IPS-15b (cell line): ENCODE data around the gene OSBP2.

Experiments used
- H3K27me3 ChIP-seq: one replicate; pipeline ENCODE4 v1.6.1; 2013; ENCODE audit warnings: low read length; ENCODE audit not compliant: control insufficient read depth, insufficient read depth
- H3K36me3 ChIP-seq: one replicate; pipeline ENCODE4 v1.6.1; 2013; ENCODE audit warnings: low read length; ENCODE audit not compliant: control insufficient read depth, insufficient read depth
- H3K4me1 ChIP-seq: one replicate; pipeline ENCODE4 v1.6.1; 2013; ENCODE audit warnings: mild to moderate bottlenecking, low read length; ENCODE audit not compliant: control insufficient read depth, insufficient read depth
- H3K4me3 ChIP-seq: one replicate; pipeline ENCODE4 v1.5.1; 2013; ENCODE audit warnings: low read depth, low read length
- H3K9ac ChIP-seq: one replicate; pipeline ENCODE4 v1.6.1; 2013; ENCODE audit warnings: low read depth, mild to moderate bottlenecking, low read length
- H3K9me3 ChIP-seq: one replicate; pipeline ENCODE4 v1.6.1; 2013; ENCODE audit warnings: mild to moderate bottlenecking, low read length; ENCODE audit not compliant: control insufficient read depth, insufficient read depth

OSBP2 gene

GRCh38 chr22:30893434-30894370 is 199.0 kb downstream of the OSBP2 start:
- no peak overlapping the region for H3K9ac ChIP-seq
- H3K36me3 ChIP-seq: peaks cover 15% of the 10 kb centered on the region
- H3K4me1 ChIP-seq: no peaks in the 10 kb centered on the region
- no peaks in the 10 kb centered on the region for H3K27me3 ChIP-seq
- H3K4me3 ChIP-seq: no peak overlapping the region
- no peaks in the 10 kb centered on the region for H3K9me3 ChIP-seq

GRCh38 chr22:30894371-30894740 is 199.7 kb downstream of the OSBP2 start:
- Histone ChIP-seq H3K4me3 (no peak overlapping the region), H3K36me3 (peaks cover 10% of the 10 kb centered on the region), H3K9ac (no peak overlapping the region), H3K27me3 (no peaks in the 10 kb centered on the region), H3K9me3 (no peaks in the 10 kb centered on the region), H3K4me1 (no peaks in the 10 kb centered on the region)

- Histone ChIP-seq H3K9me3 (no peaks in the 10 kb centered on the region), H3K4me3 (no peak overlapping the region), H3K9ac (no peak overlapping the region), H3K4me1 (no peaks in the 10 kb centered on the region), H3K36me3 (peaks cover 7% of the 10 kb centered on the region), H3K27me3 (no peaks in the 10 kb centered on the region)
These were observed 208.1 kb downstream of the OSBP2 start for GRCh38 chr22:30902496-30903357.

GRCh38 chr22:30903876-30904460 is 209.3 kb downstream of the OSBP2 start:
- Histone ChIP-seq H3K36me3 (peaks cover 9% of the 10 kb centered on the region), H3K4me3 (no peak overlapping the region), H3K27me3 (no peaks in the 10 kb centered on the region), H3K9me3 (no peaks in the 10 kb centered on the region), H3K4me1 (no peaks in the 10 kb centered on the region), H3K9ac (no peak overlapping the region)

DNA sequence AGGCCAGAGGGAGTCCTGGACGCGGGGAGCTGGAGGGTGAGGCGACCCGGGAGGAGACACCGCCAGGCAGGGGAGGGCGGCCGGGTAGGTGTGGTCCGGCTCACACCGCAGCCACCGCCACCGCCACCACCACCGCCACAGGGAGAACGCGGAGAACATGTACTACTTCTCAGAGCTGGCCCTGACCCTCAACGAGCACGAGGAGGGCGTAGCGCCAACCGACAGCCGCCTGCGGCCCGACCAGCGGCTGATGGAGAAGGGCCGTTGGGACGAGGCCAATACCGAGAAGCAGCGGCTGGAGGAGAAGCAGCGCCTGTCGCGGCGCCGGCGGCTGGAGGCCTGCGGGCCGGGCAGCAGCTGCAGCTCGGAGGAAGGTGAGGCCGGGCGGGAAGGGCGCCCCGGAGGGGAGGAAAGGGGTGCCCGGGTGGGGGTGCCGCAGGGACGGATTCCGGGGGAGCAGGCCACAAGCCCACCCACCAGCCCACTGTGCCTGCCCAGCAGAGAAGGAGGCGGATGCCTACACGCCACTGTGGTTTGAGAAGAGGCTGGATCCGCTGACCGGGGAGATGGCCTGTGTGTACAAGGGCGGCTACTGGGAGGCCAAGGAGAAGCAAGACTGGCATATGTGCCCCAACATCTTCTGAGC is 211.1 kb downstream of the OSBP2 start:
- H3K4me1 ChIP-seq: no peaks in the 10 kb centered on the region
- H3K9me3 ChIP-seq: no peaks in the 10 kb centered on the region
- H3K27me3 ChIP-seq: no peaks in the 10 kb centered on the region
- no peak overlapping the region for H3K9ac ChIP-seq
- H3K36me3 ChIP-seq: peaks cover 9% of the 10 kb centered on the region
- no peak overlapping the region for H3K4me3 ChIP-seq

- Histone ChIP-seq H3K27me3 (no peaks in the 10 kb centered on the region), H3K4me1 (no peaks in the 10 kb centered on the region), H3K36me3 (peaks cover 9% of the 10 kb centered on the region), H3K9me3 (no peaks in the 10 kb centered on the region), H3K9ac (no peak overlapping the region), H3K4me3 (no peak overlapping the region)
These were observed 211.7 kb downstream of the OSBP2 start for GRCh38 chr22:30906411-30906810.

DNA sequence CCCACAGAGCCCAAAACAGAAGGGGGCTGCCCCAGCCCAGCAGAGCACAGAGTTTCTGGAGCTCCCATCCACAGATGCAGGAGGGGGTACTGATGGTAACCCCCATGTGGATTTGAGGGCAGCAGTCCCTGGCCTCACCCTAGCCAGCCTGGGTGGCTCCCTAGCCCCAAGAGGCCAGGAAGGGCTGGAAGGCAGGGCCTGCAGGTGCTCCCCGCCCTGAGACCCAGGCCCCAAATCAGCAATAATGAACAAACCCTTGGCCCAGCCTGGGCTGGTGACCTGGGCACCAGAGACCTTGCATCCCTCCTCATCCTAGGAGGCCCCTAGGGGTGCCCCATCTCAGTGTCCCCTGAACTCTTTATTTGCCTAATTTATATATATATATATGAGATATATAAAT is 212.3 kb downstream of the OSBP2 start:
- H3K27me3 ChIP-seq: no peaks in the 10 kb centered on the region
- H3K36me3 ChIP-seq: peaks cover 9% of the 10 kb centered on the region
- H3K9ac ChIP-seq: no peak overlapping the region
- H3K4me3 ChIP-seq: no peak overlapping the region
- no peaks in the 10 kb centered on the region for H3K4me1 ChIP-seq
- H3K9me3 ChIP-seq: no peaks in the 10 kb centered on the region

DNA sequence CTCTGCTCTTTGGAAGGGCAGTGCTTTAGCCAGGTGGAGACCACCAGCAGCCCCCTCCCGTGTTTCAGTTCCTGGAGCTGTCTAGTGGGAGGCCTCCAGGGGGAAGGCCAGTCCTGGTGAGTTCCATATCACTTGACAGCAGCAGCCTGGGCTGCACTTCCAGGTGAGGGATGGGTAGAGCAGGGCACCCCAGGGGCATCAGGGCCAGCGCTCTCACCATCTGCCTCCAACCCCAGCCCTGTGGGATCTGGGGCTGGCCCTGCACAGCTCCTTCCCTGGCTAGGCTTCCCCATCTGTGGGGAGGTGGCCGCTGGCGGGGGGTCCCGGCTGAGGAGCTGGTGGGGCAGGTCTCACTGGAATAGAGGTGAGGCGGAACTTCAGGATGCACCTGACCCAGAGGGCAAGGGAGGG is 213.4 kb downstream of the OSBP2 start:
- H3K4me3 ChIP-seq: no peak overlapping the region
- no peaks in the 10 kb centered on the region for H3K27me3 ChIP-seq
- peaks cover 9% of the 10 kb centered on the region for H3K36me3 ChIP-seq
- H3K9me3 ChIP-seq: no peaks in the 10 kb centered on the region
- no peak overlapping the region for H3K9ac ChIP-seq
- H3K4me1 ChIP-seq: no peaks in the 10 kb centered on the region

DNA sequence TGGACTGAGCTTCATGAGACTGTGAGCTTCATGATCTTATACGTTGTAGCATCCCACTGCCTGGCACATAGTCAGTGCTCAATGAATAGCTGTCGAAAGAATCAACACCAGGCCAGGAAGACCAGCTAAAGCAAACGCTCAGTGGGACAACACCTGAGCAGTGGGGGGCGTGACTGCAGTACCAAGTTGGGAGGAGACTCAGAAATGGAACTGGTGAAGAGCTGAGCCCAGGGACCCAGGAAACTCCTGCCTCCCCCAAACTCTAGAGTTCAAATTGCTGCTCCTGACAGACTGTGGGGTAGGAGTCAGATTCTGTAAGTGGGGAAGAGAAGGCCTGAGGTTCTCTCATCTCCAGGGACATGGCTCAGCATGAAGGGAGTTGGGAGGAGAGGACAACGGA is 214.6 kb downstream of the OSBP2 start:
- H3K9ac ChIP-seq: no peak overlapping the region
- no peaks in the 10 kb centered on the region for H3K27me3 ChIP-seq
- peaks cover 3% of the 10 kb centered on the region for H3K36me3 ChIP-seq
- no peaks in the 10 kb centered on the region for H3K9me3 ChIP-seq
- no peaks in the 10 kb centered on the region for H3K4me1 ChIP-seq
- H3K4me3 ChIP-seq: no peak overlapping the region

DNA sequence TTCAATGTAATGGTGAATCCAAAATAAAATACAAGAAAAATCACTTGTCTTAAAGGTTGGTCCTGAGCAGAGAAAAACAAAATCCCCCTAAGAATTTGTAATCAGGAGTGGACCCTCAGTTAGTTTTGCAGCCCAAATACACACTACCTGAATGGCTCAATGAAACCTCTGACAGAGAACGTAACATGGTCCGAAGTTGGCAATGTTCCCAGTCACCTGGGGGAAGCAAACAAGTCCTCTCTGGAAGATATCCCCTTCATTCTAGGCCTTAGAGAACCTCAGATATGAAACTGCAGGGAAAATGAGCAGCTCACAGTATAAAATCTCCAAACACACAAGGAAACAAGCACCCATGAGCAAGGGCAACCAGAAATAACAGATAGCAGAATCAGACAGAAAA is 215.7 kb downstream of the OSBP2 start:
- Histone ChIP-seq H3K4me3 (no peak overlapping the region), H3K27me3 (no peaks in the 10 kb centered on the region), H3K9ac (no peak overlapping the region), H3K36me3 (peaks cover 3% of the 10 kb centered on the region), H3K4me1 (no peaks in the 10 kb centered on the region), H3K9me3 (no peaks in the 10 kb centered on the region)

GRCh38 chr22:30918761-30919160 is 224.1 kb downstream of the OSBP2 start:
- peaks cover under 1% of the 10 kb centered on the region for H3K36me3 ChIP-seq
- no peaks in the 10 kb centered on the region for H3K27me3 ChIP-seq
- H3K4me3 ChIP-seq: no peak overlapping the region
- no peak overlapping the region for H3K9ac ChIP-seq
- no peaks in the 10 kb centered on the region for H3K9me3 ChIP-seq
- no peaks in the 10 kb centered on the region for H3K4me1 ChIP-seq
